OCI-LY1 (cell line): ENCODE data around the gene CCDC192.

ENCODE experiments used
- H2AFZ ChIP-seq: fragments of 200-600 bp; sonication (generic), shearing (Covaris generic); 2 replicates; pipeline ENCODE4 v1.6.0; 2014; ENCODE audit warnings: antibody characterized with exemption, mild to moderate bottlenecking, low read length
- H3F3A ChIP-seq: fragments of 200-600 bp; sonication (generic), shearing (Covaris generic); 2 replicates; pipeline ENCODE4 v1.6.0; 2014; ENCODE audit warnings: mild to moderate bottlenecking, antibody characterized with exemption, low read length, moderate library complexity; ENCODE audit not compliant: insufficient read depth
- H3K27ac ChIP-seq: fragments of 200-600 bp; sonication (generic); 2 replicates; pipeline ENCODE4 v1.5.1; 2014; ENCODE audit warnings: low read length, mixed run types, mild to moderate bottlenecking, low read depth; ENCODE audit not compliant: poor library complexity, severe bottlenecking
- H3K27me3 ChIP-seq: fragments of 200-600 bp; sonication (generic); 2 replicates; pipeline ENCODE4 v1.6.0; 2014; ENCODE audit warnings: antibody characterized with exemption, mild to moderate bottlenecking, low read length, moderate library complexity; ENCODE audit not compliant: insufficient read depth
- H3K36me3 ChIP-seq: fragments of 200-600 bp; sonication (generic); 2 replicates; pipeline ENCODE4 v1.6.1; 2014; ENCODE audit warnings: mild to moderate bottlenecking, antibody characterized with exemption, low read length, moderate library complexity, mixed read lengths; ENCODE audit not compliant: insufficient read depth
- H3K4me1 ChIP-seq: fragments of 200-600 bp; sonication (generic); 2 replicates; pipeline ENCODE4 v1.5.1; 2014; ENCODE audit warnings: mild to moderate bottlenecking, low read length, moderate library complexity; ENCODE audit not compliant: insufficient read depth, severe bottlenecking
- H3K4me2 ChIP-seq: fragments of 200-600 bp; sonication (generic), shearing (Covaris generic); 2 replicates; pipeline ENCODE4 v1.6.1; 2014; ENCODE audit warnings: low read length
- H3K4me3 ChIP-seq: fragments of 200-600 bp; sonication (generic); 2 replicates; pipeline ENCODE4 v1.5.1; 2014; ENCODE audit warnings: low read length, low read depth, mild to moderate bottlenecking, mixed read lengths; ENCODE audit not compliant: poor library complexity, severe bottlenecking
- H3K79me2 ChIP-seq: fragments of 200-600 bp; shearing (Covaris generic); 2 replicates; pipeline ENCODE4 v1.6.1; 2016; ENCODE audit warnings: mixed run types, low read length, mixed read lengths; ENCODE audit not compliant: insufficient read depth
- H3K9ac ChIP-seq: fragments of 200-600 bp; sonication (generic), shearing (Covaris generic); 2 replicates; pipeline ENCODE4 v1.6.1; 2014; ENCODE audit warnings: mild to moderate bottlenecking, low read length, mixed read lengths
- H3K9me2 ChIP-seq: fragments of 200-600 bp; sonication (generic), shearing (Covaris generic); 2 replicates; pipeline ENCODE4 v1.6.1; 2014; ENCODE audit warnings: low read depth, mild to moderate bottlenecking, low read length, mixed read lengths
- H3K9me3 ChIP-seq: fragments of 200-600 bp; shearing (Covaris generic); 2 replicates; pipeline ENCODE4 v1.6.1; 2014; ENCODE audit warnings: low read length, mixed read lengths
- H4K20me1 ChIP-seq: fragments of 200-600 bp; sonication (generic), shearing (Covaris generic); 2 replicates; pipeline ENCODE4 v1.6.0; 2016; ENCODE audit warnings: mild to moderate bottlenecking, low read length; ENCODE audit not compliant: insufficient read depth
- EZH2 ChIP-seq: fragments of 200-600 bp; sonication (generic), shearing (Covaris generic); IDR thresholded peaks from 2 replicates; pipeline ENCODE4 v1.8.0; 2017; ENCODE audit warnings: borderline replicate concordance, mixed run types, mild to moderate bottlenecking, antibody characterized with exemption, low read length, moderate library complexity, mixed read lengths
- TF ChIP-seq, protein P1 (sequence below): fragments of 200-600 bp; sonication (generic), shearing (Covaris generic); IDR thresholded peaks from 2 replicates; pipeline ENCODE4 v1.5.1; 2017; ENCODE audit warnings: mild to moderate bottlenecking, antibody characterized with exemption, low read length, moderate library complexity, mixed read lengths

CCDC192 gene

DNA sequence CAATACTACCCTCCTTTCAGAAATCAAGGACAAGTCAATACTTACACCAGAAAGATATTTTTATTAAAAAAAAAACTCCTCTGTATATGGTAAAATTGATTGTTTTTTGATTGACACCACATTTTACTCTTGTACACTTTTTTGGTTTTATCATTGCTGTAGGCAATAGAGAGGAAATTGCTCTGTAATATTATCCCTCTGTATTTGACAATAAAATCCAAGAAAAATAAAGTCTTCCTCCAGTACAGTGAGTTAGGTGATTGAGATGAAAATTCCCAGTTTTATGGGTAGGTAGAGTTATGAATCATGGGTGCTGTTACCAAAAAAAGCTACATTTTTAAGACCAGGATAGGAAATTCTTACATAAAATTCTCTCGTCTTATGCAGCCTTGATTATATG is 22.6 kb upstream of the CCDC192 start:
- H2AFZ ChIP-seq: no peak overlapping the region
- H3K4me2 ChIP-seq: no peak overlapping the region
- H3K4me1 ChIP-seq: peaks cover 3% of the 10 kb centered on the region
- H3K9me3 ChIP-seq: no peaks in the 10 kb centered on the region
- H3K4me3 ChIP-seq: no peak overlapping the region
- no peaks in the 10 kb centered on the region for H4K20me1 ChIP-seq
- no peaks in the 10 kb centered on the region for H3K79me2 ChIP-seq
- TF ChIP-seq EZH2: no peak
- TF ChIP-seq, protein P1, sequence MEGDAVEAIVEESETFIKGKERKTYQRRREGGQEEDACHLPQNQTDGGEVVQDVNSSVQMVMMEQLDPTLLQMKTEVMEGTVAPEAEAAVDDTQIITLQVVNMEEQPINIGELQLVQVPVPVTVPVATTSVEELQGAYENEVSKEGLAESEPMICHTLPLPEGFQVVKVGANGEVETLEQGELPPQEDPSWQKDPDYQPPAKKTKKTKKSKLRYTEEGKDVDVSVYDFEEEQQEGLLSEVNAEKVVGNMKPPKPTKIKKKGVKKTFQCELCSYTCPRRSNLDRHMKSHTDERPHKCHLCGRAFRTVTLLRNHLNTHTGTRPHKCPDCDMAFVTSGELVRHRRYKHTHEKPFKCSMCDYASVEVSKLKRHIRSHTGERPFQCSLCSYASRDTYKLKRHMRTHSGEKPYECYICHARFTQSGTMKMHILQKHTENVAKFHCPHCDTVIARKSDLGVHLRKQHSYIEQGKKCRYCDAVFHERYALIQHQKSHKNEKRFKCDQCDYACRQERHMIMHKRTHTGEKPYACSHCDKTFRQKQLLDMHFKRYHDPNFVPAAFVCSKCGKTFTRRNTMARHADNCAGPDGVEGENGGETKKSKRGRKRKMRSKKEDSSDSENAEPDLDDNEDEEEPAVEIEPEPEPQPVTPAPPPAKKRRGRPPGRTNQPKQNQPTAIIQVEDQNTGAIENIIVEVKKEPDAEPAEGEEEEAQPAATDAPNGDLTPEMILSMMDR: no peak
- H3K9me2 ChIP-seq: no peaks in the 10 kb centered on the region
- no peaks in the 10 kb centered on the region for H3F3A ChIP-seq
- H3K9ac ChIP-seq: no peak overlapping the region
- H3K27ac ChIP-seq: no peak overlapping the region
- H3K27me3 ChIP-seq: no peaks in the 10 kb centered on the region
- H3K36me3 ChIP-seq: no peaks in the 10 kb centered on the region

DNA sequence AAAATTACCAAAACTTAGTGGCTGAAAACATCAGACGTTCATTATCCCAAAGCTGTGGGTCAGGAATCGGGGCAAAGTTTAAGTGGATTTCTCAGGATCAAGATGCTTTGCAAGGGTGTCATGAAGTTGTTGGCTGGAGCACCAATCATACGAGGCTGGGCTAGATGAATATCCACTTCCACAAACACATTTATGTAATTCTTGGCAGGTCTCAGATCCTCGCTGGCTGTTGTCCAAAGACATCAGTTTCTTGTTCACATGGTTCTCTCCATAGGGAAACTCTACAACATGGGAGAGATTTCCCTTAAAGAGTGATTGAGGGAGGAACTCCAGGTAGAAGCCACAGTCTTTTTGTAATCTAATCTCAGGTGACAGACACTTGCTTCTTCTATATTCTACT is 20.2 kb upstream of the CCDC192 start:
- H2AFZ ChIP-seq: no peak overlapping the region
- peaks cover 3% of the 10 kb centered on the region for H3K4me1 ChIP-seq
- no peaks in the 10 kb centered on the region for H3F3A ChIP-seq
- H3K27ac ChIP-seq: no peak overlapping the region
- H3K9ac ChIP-seq: no peak overlapping the region
- TF ChIP-seq, protein P1: no peak
- no peak for TF ChIP-seq EZH2
- no peaks in the 10 kb centered on the region for H3K9me3 ChIP-seq
- H3K27me3 ChIP-seq: no peaks in the 10 kb centered on the region
- no peaks in the 10 kb centered on the region for H3K79me2 ChIP-seq
- no peaks in the 10 kb centered on the region for H4K20me1 ChIP-seq
- H3K9me2 ChIP-seq: no peaks in the 10 kb centered on the region
- no peak overlapping the region for H3K4me2 ChIP-seq
- no peak overlapping the region for H3K4me3 ChIP-seq
- no peaks in the 10 kb centered on the region for H3K36me3 ChIP-seq

DNA sequence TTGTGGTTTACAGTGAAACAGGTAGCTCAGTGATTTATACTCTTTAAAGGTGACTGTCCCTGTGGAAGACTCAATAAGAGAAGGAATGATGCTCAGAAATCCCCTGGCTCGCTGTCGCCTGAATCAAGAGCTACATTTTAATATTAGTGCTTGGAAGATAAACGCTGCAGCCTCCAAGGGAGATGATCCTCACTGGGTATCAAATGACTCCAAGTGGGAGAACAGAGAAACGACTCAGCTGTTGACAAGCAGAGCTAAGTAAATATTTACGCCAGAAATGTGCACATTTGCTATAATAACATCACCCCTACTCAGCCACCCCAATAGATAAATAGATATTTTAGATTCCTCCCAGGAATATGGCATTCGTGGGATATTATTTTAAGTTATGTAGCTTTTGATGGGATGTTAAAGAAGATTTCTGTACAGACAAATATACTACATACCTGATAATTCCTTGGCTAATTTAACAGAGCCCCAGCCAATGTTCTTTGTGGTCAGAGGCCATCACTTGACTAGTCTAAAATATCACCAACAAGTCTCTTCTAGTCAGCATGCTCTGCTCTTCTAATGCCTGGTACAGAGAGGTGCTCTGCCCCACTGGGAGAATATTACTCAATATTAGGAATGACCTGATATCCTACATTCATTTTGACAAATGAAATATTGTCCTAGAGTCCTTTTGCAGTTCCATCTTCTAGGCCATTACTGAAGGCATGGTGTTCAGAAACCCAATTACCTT is 18.3 kb upstream of the CCDC192 start:
- H3K9me3 ChIP-seq: no peaks in the 10 kb centered on the region
- H3K36me3 ChIP-seq: no peaks in the 10 kb centered on the region
- H3K9me2 ChIP-seq: no peaks in the 10 kb centered on the region
- H3K4me3 ChIP-seq: no peak overlapping the region
- H3F3A ChIP-seq: no peaks in the 10 kb centered on the region
- H3K4me2 ChIP-seq: no peak overlapping the region
- H3K4me1 ChIP-seq: peaks cover 3% of the 10 kb centered on the region
- TF ChIP-seq, protein P1: no peak
- no peak for TF ChIP-seq EZH2
- H3K27me3 ChIP-seq: no peaks in the 10 kb centered on the region
- no peaks in the 10 kb centered on the region for H4K20me1 ChIP-seq
- H3K9ac ChIP-seq: no peak overlapping the region
- H3K79me2 ChIP-seq: no peaks in the 10 kb centered on the region
- H3K27ac ChIP-seq: no peak overlapping the region
- no peak overlapping the region for H2AFZ ChIP-seq
